Measurements from ENCODE around the gene TFEB.

DNA sequence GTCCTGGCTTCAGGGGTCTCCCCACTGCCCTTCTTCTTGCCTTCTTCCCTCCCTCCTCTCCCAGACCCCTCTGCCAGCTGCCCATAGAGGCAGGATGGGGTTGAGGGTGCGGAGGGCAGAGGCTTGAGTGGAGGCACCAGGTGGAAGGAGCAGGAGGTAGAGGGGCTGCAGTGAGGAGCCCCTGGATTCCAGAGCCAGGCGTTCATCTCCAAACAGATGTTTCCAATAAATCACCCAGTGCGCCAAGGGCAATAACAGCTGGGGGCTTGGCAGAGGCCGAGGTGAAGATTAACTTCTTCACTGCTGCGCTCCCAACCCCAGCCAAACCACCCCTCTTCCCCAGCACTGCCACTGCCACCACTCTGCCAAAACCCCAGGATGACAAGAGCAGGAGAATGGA lies 86.5 kb downstream of the TFEB start:
- TF ChIP-seq, protein P1, sequence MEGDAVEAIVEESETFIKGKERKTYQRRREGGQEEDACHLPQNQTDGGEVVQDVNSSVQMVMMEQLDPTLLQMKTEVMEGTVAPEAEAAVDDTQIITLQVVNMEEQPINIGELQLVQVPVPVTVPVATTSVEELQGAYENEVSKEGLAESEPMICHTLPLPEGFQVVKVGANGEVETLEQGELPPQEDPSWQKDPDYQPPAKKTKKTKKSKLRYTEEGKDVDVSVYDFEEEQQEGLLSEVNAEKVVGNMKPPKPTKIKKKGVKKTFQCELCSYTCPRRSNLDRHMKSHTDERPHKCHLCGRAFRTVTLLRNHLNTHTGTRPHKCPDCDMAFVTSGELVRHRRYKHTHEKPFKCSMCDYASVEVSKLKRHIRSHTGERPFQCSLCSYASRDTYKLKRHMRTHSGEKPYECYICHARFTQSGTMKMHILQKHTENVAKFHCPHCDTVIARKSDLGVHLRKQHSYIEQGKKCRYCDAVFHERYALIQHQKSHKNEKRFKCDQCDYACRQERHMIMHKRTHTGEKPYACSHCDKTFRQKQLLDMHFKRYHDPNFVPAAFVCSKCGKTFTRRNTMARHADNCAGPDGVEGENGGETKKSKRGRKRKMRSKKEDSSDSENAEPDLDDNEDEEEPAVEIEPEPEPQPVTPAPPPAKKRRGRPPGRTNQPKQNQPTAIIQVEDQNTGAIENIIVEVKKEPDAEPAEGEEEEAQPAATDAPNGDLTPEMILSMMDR (conservative IDR thresholded peaks at IDR 0.05; ENCODE audit: low read depth, low read length) = no peak
- TF ChIP-seq EZH2 (IDR thresholded peaks at IDR 0.05; ENCODE audit: borderline replicate concordance, low read depth, low read length, poor library complexity, severe bottlenecking) = no peak
